Heart left ventricle (tissue), 13 donors: ENCODE results near the gene DNAJB6.

ENCODE experiments used
- POLR2A ChIP-seq, 2 donors: fragments of 450-650 bp; IDR thresholded peaks; one replicate each; pipeline ENCODE4 v1.6.1; 2017; ENCODE audit warnings: antibody characterized with exemption in 2 of 2, mild to moderate bottlenecking in 2 of 2, moderate library complexity in 2 of 2
- TF ChIP-seq, protein P1 (sequence below), 12 donors: fragments of 200-600 bp; sonication (generic) in 4 of 12; IDR thresholded peaks; one replicate each; pipeline versions ENCODE4 v1.5.0 to v1.8.0; 2018 to 2022; ENCODE audit warnings: antibody characterized with exemption in 12 of 12, mild to moderate bottlenecking in 5 of 12
- donor health status: ischemic (EF 13 %, LVEDD 7.1; RV severe dilation, severe dysfunction).
- donor health status: DM: no; HTN: yes; CAD: no.
- donor health status: DM: no; HTN: no; CAD: no.
- donor health status: ischemic (EF 25% LVEDD 6.9; RV normal size, moderate dysfunction).
- donor health status: ischemic (EF 25% LVEDD 5.7; RV mildly dilated, moderate dysfunction).
- donor health status: ischemic (EF 35%, LVEDD 5.7; RV mildly dilated, moderate dysfunction).
- donor health status: nonischemic (EF 11% LVEDD 7.7; RV severe dilation, severe dysfunction).
- donor health status: DM: yes; HTN: yes; CAD: no.
- donor health status: PGD.
- donor health status: ischemic (EF 29% LVEDD 5.4; RV normal size, mild dysfunction).
- donor health status: nonischemic (EF 23%, LVEDD 6.1; RV moderate dilation, normal function).

DNA sequence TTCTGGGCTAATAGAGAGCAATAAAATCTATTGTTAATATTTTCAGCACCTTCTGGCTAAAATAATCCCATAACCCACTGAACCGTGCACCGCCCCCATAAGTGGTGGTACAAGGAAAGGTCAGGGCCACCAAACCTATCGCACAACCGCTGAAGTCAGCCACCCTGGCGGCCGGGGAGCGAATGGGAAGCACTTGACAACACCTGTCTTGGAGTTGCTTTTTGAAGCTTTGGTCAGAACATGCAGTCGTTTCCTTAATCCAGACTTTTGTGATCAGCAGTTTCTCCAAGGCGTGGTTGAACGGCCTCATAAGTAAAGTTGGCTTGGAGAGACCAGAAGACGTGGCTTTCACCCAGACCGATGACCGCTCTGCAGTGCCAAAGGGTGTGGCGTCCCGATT is 97.4 kb downstream of the DNAJB6 start:
- TF ChIP-seq, protein P1, sequence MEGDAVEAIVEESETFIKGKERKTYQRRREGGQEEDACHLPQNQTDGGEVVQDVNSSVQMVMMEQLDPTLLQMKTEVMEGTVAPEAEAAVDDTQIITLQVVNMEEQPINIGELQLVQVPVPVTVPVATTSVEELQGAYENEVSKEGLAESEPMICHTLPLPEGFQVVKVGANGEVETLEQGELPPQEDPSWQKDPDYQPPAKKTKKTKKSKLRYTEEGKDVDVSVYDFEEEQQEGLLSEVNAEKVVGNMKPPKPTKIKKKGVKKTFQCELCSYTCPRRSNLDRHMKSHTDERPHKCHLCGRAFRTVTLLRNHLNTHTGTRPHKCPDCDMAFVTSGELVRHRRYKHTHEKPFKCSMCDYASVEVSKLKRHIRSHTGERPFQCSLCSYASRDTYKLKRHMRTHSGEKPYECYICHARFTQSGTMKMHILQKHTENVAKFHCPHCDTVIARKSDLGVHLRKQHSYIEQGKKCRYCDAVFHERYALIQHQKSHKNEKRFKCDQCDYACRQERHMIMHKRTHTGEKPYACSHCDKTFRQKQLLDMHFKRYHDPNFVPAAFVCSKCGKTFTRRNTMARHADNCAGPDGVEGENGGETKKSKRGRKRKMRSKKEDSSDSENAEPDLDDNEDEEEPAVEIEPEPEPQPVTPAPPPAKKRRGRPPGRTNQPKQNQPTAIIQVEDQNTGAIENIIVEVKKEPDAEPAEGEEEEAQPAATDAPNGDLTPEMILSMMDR (IDR thresholded peaks at IDR 0.05) = no peak
- no peak for TF ChIP-seq POLR2A (IDR thresholded peaks at IDR 0.05)
